DND-41 (cell line): Measurements from ENCODE around the gene NMB.

Experiments
- ATAC-seq: fragments of 200-7000 bp; cut with Tn5 transposase; 3 replicates; pipeline ENCODE4 v1.9.1; 2021; ENCODE audit warnings: low read depth; ENCODE audit not compliant: insufficient read depth
- DNase-seq: peaks from one replicate; pipeline ENCODE4 v3.0.0-alpha.2; 2020
- H2AFZ ChIP-seq: 2 replicates; pipeline ENCODE4 v1.6.0; 2012; ENCODE audit warnings: low read depth, low read length
- H3K27ac ChIP-seq: 2 replicates; pipeline ENCODE4 v1.5.1; 2012; ENCODE audit warnings: low read length, inconsistent platforms
- H3K27me3 ChIP-seq: fragments of 200-600 bp; sonication (generic); 2 replicates; pipeline ENCODE4 v1.6.0; 2012; ENCODE audit warnings: low read length, mild to moderate bottlenecking, inconsistent platforms; ENCODE audit not compliant: insufficient read depth, poor library complexity
- H3K36me3 ChIP-seq: 2 replicates; pipeline ENCODE4 v1.5.1; 2012; ENCODE audit warnings: low read length, inconsistent platforms; ENCODE audit not compliant: insufficient read depth
- H3K4me1 ChIP-seq: 2 replicates; pipeline ENCODE4 v1.5.1; 2012; ENCODE audit warnings: mild to moderate bottlenecking, low read length; ENCODE audit not compliant: insufficient read depth
- H3K4me2 ChIP-seq: 2 replicates; pipeline ENCODE4 v1.6.0; 2012; ENCODE audit warnings: mild to moderate bottlenecking, moderate library complexity, low read length, inconsistent platforms; ENCODE audit not compliant: insufficient read depth
- H3K4me3 ChIP-seq, 2 experiments: fragments of 200-600 bp in 1 of 2; shearing (Covaris generic) in 1 of 2; 2 replicates each; pipeline ENCODE4 v1.5.1; 2012 to 2016; ENCODE audit warnings: inconsistent platforms in 2 of 2, low read length in 2 of 2, mild to moderate bottlenecking in 2 of 2, low read depth in 1 of 2, moderate library complexity in 1 of 2
- H3K79me2 ChIP-seq: 2 replicates; pipeline ENCODE4 v1.6.0; 2012; ENCODE audit warnings: low read length, inconsistent platforms; ENCODE audit not compliant: insufficient read depth
- H3K9ac ChIP-seq: 2 replicates; pipeline ENCODE4 v1.6.0; 2012; ENCODE audit warnings: low read depth, mild to moderate bottlenecking, inconsistent platforms, low read length, moderate library complexity
- H3K9me3 ChIP-seq: 2 replicates; pipeline ENCODE4 v1.5.1; 2012; ENCODE audit warnings: low read length, moderate library complexity, mild to moderate bottlenecking, inconsistent platforms; ENCODE audit not compliant: insufficient read depth, severe bottlenecking
- H4K20me1 ChIP-seq: 2 replicates; pipeline ENCODE4 v1.6.0; 2012; ENCODE audit warnings: low read length; ENCODE audit not compliant: insufficient read depth
- CTCF ChIP-seq: IDR thresholded peaks from 2 replicates; pipeline ENCODE4 v1.5.1; 2012; ENCODE audit warnings: borderline replicate concordance, low read length, moderate library complexity, mild to moderate bottlenecking; ENCODE audit not compliant: poor library complexity, severe bottlenecking; ENCODE audit errors: extremely low read depth
- EZH2 ChIP-seq: IDR thresholded peaks from 3 replicates; pipeline ENCODE4 v1.6.1; 2012; ENCODE audit warnings: borderline replicate concordance, low read depth, mild to moderate bottlenecking, moderate library complexity, low read length, inconsistent platforms; ENCODE audit not compliant: severe bottlenecking

Gene NMB

GRCh38 chr15:84684092-84684491 lies 26.1 kb upstream of the NMB start:
- Histone ChIP-seq H3K36me3 (peaks cover 34% of the 10 kb centered on the region), H3K4me1 (no peaks in the 10 kb centered on the region), H3K4me2 (no peak overlapping the region), H4K20me1 (no peaks in the 10 kb centered on the region), H3K79me2 (no peaks in the 10 kb centered on the region), H2AFZ (no peak overlapping the region), H3K4me3 (no peak overlapping the region), H3K9ac (no peak overlapping the region), H3K27me3 (no peaks in the 10 kb centered on the region), H3K9me3 (no peaks in the 10 kb centered on the region), H3K27ac (no peak overlapping the region)
- TF ChIP-seq CTCF (no peak), EZH2 (no peak)
- DNase-seq (no peak), ATAC-seq (no peak)

- Histone ChIP-seq H4K20me1 (no peaks in the 10 kb centered on the region), H3K9me3 (no peaks in the 10 kb centered on the region), H3K36me3 (peaks cover 33% of the 10 kb centered on the region), H3K4me1 (no peaks in the 10 kb centered on the region), H3K27ac (no peak overlapping the region), H3K4me2 (no peak overlapping the region), H3K27me3 (no peaks in the 10 kb centered on the region), H3K4me3 (no peak overlapping the region), H2AFZ (no peak overlapping the region), H3K9ac (no peak overlapping the region), H3K79me2 (no peaks in the 10 kb centered on the region)
- TF ChIP-seq CTCF, result no peak
- TF ChIP-seq EZH2, result no peak
- ATAC-seq, result no peak
- no peak for DNase-seq
These were observed 23.8 kb upstream of the NMB start for GRCh38 chr15:84681831-84682230.

- no peak overlapping the region for H3K27ac ChIP-seq
- H3K27me3 ChIP-seq, result no peaks in the 10 kb centered on the region
- H3K9me3 ChIP-seq, result no peaks in the 10 kb centered on the region
- no peaks in the 10 kb centered on the region for H3K79me2 ChIP-seq
- no peak overlapping the region for H3K4me2 ChIP-seq
- H3K4me1 ChIP-seq, result no peaks in the 10 kb centered on the region
- peaks cover 46% of the 10 kb centered on the region; the same call in 1 of the 2 replicates for H3K36me3 ChIP-seq
- DNase-seq (no peak), ATAC-seq (no peak)
- H2AFZ ChIP-seq, result no peak overlapping the region
- no peak overlapping the region for H3K4me3 ChIP-seq
- TF ChIP-seq EZH2 (no peak), CTCF (no peak)
- no peak overlapping the region for H3K9ac ChIP-seq
- H4K20me1 ChIP-seq, result no peaks in the 10 kb centered on the region
These were observed 13.2 kb upstream of the NMB start for GRCh38 chr15:84671211-84671610.

GRCh38 chr15:84669726-84670125 lies 11.7 kb upstream of the NMB start:
- Histone ChIP-seq H3K4me1 (no peaks in the 10 kb centered on the region), H3K36me3 (peaks cover 49% of the 10 kb centered on the region), H3K9ac (no peak overlapping the region), H3K79me2 (no peaks in the 10 kb centered on the region), H3K9me3 (no peaks in the 10 kb centered on the region), H3K4me3 (no peak overlapping the region), H3K4me2 (no peak overlapping the region), H2AFZ (no peak overlapping the region), H3K27ac (no peak overlapping the region), H3K27me3 (no peaks in the 10 kb centered on the region), H4K20me1 (no peaks in the 10 kb centered on the region)
- ATAC-seq (no peak), DNase-seq (no peak)
- no peak for TF ChIP-seq EZH2
- TF ChIP-seq CTCF, result no peak
